HEK293T (cell line): Measurements from ENCODE around the gene PITPNM1.

Source experiments
- CTCF ChIA-PET: fragments of 350-600 bp; formaldehyde crosslinking; extraction: SDS; loops from one replicate; lab custom pipeline; 2021; ENCODE audit warnings: antibody characterized with exemption, inconsistent platforms; lab: Yijun Ruan, JAX
- POLR2A ChIA-PET: fragments of 350-600 bp; formaldehyde crosslinking; extraction: SDS; loops from one replicate; lab custom pipeline; 2020; ENCODE audit warnings: antibody characterized with exemption, inconsistent platforms; lab: Yijun Ruan, JAX
- DNase-seq: peaks from one replicate; pipeline ENCODE4 v3.0.0; 2012; ENCODE audit warnings: mixed read lengths; ENCODE audit errors: extremely low spot score
- ARNT ChIP-seq: fragments of 450-650 bp; IDR thresholded peaks from 2 replicates; pipeline ENCODE4 v1.6.1; 2017; ENCODE audit warnings: mild to moderate bottlenecking
- BHLHE40 ChIP-seq: fragments of 450-650 bp; IDR thresholded peaks from 2 replicates; pipeline ENCODE4 v1.6.1; 2016; ENCODE audit warnings: mild to moderate bottlenecking, moderate library complexity, borderline replicate concordance
- CTBP1 ChIP-seq: fragments of 450-650 bp; IDR thresholded peaks from 2 replicates; pipeline ENCODE4 v1.6.1; 2016; ENCODE audit warnings: borderline replicate concordance
- ELF4 ChIP-seq: fragments of 450-650 bp; IDR thresholded peaks from 2 replicates; pipeline ENCODE4 v1.6.1; 2017; ENCODE audit warnings: antibody characterized with exemption
- FOXA1 ChIP-seq: fragments of 450-650 bp; IDR thresholded peaks from 2 replicates; pipeline ENCODE4 v1.6.1; 2016; ENCODE audit warnings: mild to moderate bottlenecking
- FOXK2 ChIP-seq: fragments of 450-650 bp; IDR thresholded peaks from 2 replicates; pipeline ENCODE4 v1.6.1; 2016; ENCODE audit warnings: mild to moderate bottlenecking
- FOXM1 ChIP-seq: fragments of 450-650 bp; IDR thresholded peaks from 2 replicates; pipeline ENCODE4 v1.6.1; 2017; ENCODE audit warnings: mild to moderate bottlenecking, borderline replicate concordance
- HDGF ChIP-seq: fragments of 450-650 bp; IDR thresholded peaks from 2 replicates; pipeline ENCODE4 v1.6.1; 2017; ENCODE audit warnings: antibody characterized with exemption, borderline replicate concordance
- L3MBTL2 ChIP-seq: fragments of 450-650 bp; conservative IDR thresholded peaks from 2 replicates; pipeline ENCODE4 v1.6.1; 2016; ENCODE audit warnings: mild to moderate bottlenecking
- LEF1 ChIP-seq: fragments of 450-650 bp; IDR thresholded peaks from 2 replicates; pipeline ENCODE4 v1.6.1; 2017; ENCODE audit warnings: mild to moderate bottlenecking, borderline replicate concordance
- NFRKB ChIP-seq: fragments of 450-650 bp; IDR thresholded peaks from 2 replicates; pipeline ENCODE4 v1.6.1; 2016; ENCODE audit warnings: mild to moderate bottlenecking, moderate library complexity
- PKNOX1 ChIP-seq: fragments of 450-650 bp; IDR thresholded peaks from 2 replicates; pipeline ENCODE4 v1.6.1; 2016
- SP1 ChIP-seq: fragments of 450-650 bp; IDR thresholded peaks from 2 replicates; pipeline ENCODE4 v1.6.1; 2017
- SUZ12 ChIP-seq: fragments of 450-650 bp; IDR thresholded peaks from 2 replicates; pipeline ENCODE4 v1.6.1; 2016; ENCODE audit warnings: mild to moderate bottlenecking
- TARDBP ChIP-seq: fragments of 450-650 bp; IDR thresholded peaks from 2 replicates; pipeline ENCODE4 v1.6.1; 2016
- ZNF384 ChIP-seq: fragments of 450-650 bp; IDR thresholded peaks from 2 replicates; pipeline ENCODE4 v1.6.1; 2016

Gene PITPNM1

GRCh38 chr11:67449116-67449844 is 55.9 kb downstream of the PITPNM1 start:
- POLR2A ChIA-PET: interaction anchor here (1.2 kb wide), 1 partner anchor 34 kb away, joined by 3 read pairs; the partner anchor contains the start of gene AIP
- TF ChIP-seq CTBP1: no peak
- TF ChIP-seq FOXK2: no peak
- TF ChIP-seq SP1: no peak
- TF ChIP-seq TARDBP: no peak
- no peak for TF ChIP-seq HDGF
- no peak for DNase-seq
- CTCF ChIA-PET: interaction anchor here (0.6 to 0.7 kb wide), 2 partner anchors 31 to 941 kb away, joined by 3 read pairs; no protein-coding TSS in a partner anchor

- TF ChIP-seq FOXK2 (no peak), SP1 (no peak), HDGF (no peak), FOXA1 (no peak), NFRKB (no peak), LEF1 (no peak), ARNT (no peak), SUZ12 (no peak), ZNF384 (no peak), TARDBP (no peak), BHLHE40 (no peak)
- DNase-seq: no peak
- POLR2A ChIA-PET: no interaction called here
- CTCF ChIA-PET: no interaction called here
Observed at GRCh38 chr11:67448220-67448609, 56.9 kb downstream of the PITPNM1 start.

GRCh38 chr11:67445515-67445914 is 59.6 kb downstream of the PITPNM1 start:
- TF ChIP-seq TARDBP (no peak), BHLHE40 (no peak), FOXA1 (no peak), CTBP1 (no peak), SP1 (no peak), FOXM1 (no peak), SUZ12 (no peak), HDGF (no peak), ELF4 (no peak), NFRKB (no peak), ARNT (no peak), PKNOX1 (no peak), LEF1 (no peak), L3MBTL2 (no peak), ZNF384 (no peak)
- POLR2A ChIA-PET: no interaction called here
- no peak for DNase-seq
- CTCF ChIA-PET: no interaction called here

GRCh38 chr11:67442504-67443404 is 62.4 kb downstream of the PITPNM1 start:
- CTCF ChIA-PET: no interaction called here
- POLR2A ChIA-PET: interaction anchor here (0.5 to 0.9 kb wide), 4 partner anchors 14 to 65 kb away, joined by 3 to 6 read pairs (median 3); partner anchors contain the start of genes CDK2AP2, PPP1CA and RPS6KB2
- TF ChIP-seq ZNF384: no peak
- peak; percentile 37 for DNase-seq
